GM21528 (cell line): ENCODE results near the gene H2AZ2.
"Not testable (repeated sequence)": the region's sequence is repeated elsewhere in the genome, so short reads cannot be mapped to it uniquely, and the experiment has no call there.

Experiments
- ATAC-seq: cut with Tn5 transposase; IDR thresholded peaks from one replicate; pipeline ENCODE4 v1.9.1; 2021; ENCODE audit warnings: mild to moderate bottlenecking, moderate library complexity; ENCODE audit not compliant: unreplicated experiment, low FRiP score

The H2AZ2 gene

GRCh38 chr7:44871918-44872317, 24.0 kb upstream of the H2AZ2 start:
- ATAC-seq, result not testable (repeated sequence)

DNA sequence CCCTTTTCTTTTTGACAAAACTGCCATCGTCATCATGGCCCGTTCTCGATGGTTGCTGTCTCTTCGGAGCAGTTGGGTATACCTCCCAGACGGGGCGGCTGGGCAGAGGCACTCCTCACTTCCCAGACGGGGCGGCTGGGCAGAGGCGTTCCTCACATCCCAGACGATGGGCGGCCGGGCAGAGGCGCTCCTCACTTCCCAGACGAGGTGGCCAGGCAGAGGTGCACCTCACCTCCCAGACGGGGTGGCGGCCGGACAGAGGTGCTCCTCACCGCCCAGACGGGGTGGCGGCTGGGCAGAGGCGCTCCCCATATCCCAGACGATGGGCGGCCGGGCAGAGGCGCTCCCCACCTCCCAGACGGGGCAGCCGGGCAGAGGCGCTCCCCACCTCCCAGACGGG, 22.9 kb upstream of the H2AZ2 start:
- ATAC-seq, result not testable (repeated sequence)

DNA sequence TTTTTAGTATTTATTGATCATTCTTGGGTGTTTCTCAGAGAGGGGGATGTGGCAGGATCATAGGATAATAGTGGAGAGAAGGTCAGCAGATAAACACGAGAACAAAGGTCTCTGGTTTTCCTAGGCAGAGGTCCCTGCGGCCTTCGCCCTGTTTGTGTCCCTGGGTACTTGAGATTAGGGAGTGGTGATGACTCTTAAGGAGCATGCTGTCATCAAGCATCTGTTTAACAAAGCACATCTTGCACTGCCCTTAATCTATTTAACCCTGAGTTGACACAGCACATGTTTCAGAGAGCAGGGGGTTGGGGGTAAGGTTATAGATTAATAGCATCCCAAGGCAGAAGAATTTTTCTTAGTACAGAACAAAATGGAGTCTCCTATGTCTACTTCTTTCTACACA, 22.4 kb upstream of the H2AZ2 start:
- ATAC-seq, result not testable (repeated sequence)

GRCh38 chr7:44867073-44867995, 19.4 kb upstream of the H2AZ2 start:
- ATAC-seq, result no peak

DNA sequence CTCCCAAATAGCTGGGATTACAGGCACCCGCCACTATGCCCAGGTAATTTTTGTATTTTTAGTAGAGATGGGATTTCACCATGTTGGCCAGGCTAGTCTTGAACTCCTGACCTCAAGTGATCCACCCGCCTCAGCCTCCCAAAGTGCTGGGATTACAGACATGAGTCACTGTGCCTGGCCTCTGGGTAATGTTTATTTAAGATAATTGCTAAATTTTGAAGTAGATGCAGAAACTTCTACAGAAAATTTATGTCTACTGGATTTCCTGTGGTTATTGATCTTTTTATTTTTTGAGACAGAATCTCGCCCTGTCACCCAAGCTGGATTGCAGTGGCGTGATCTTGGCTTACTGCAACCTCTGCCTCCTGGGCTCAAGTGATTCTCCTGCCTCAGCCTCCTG, 14.1 kb upstream of the H2AZ2 start:
- ATAC-seq, result not testable (repeated sequence)

GRCh38 chr7:44858161-44858560, 10.3 kb upstream of the H2AZ2 start:
- ATAC-seq, result no peak

DNA sequence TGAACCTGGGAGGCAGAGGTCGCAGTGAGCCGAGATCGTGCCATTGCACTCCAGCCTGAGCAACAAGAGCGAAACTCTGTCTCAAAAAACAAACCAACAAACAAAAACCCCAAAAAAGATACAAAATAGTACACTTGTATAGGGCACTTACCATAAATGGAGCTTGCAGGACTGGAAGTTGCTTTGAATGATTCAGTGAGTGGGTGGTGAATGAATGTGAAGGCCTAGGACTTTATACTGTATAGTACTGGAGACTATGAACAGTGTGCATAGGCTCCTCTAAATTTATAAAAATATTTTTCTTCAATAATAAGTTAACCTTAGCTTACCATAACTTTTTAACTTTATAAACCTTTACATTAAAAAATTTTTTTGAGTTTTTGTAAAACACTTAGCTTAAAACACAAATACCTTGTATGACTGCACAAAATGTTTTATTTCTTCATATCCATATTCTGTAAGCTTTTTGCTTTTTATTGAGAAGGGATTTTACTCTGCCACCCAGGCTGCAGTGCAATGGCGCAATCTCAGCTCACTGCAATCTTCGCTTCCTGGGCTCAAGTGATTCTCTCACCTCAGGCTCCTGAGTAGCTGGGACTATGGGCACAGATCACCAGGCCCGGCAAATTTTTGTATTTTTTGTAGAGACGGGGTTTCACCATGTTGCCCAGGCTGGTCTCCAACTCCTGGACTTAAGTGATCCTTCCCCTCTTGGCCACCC, 6.9 kb upstream of the H2AZ2 start:
- ATAC-seq, result no peak

GRCh38 chr7:44853391-44853790, 5.5 kb upstream of the H2AZ2 start:
- ATAC-seq, result no peak

- no peak for ATAC-seq
These were observed 4.7 kb upstream of the H2AZ2 start for GRCh38 chr7:44852590-44852989.

GRCh38 chr7:44849885-44850544, 2.1 kb upstream of the H2AZ2 start:
- ATAC-seq, result no peak

DNA sequence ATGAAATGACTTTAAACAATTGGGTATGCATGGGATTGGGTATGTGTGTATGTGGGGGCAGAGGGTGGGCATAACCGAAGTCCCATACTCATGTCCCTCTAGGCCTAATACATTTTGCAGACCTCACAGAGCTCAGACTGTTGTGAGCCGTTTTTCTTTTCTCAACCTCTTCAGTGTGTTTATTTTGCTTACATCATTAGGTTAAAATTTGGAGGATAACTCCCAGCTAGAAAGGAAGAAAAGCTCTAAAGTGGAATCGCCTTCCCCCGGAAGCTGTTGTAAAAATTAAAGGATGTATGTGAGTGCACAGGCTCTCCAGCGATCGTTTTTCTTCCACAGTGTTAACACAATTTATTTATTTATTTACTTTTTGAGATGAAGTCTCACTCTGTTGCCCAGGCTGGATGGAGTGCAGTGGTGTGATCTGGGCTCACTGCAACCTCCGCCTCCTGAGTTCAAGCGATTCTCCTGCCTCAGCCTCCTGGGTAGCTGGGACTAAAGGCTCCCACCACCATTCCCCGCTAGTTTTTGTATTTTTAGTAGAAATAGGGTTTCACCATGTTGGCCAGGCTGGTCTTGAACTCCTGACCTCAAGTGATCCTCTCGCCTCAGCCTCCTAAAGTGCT, 1.5 kb upstream of the H2AZ2 start:
- ATAC-seq, result no peak

DNA sequence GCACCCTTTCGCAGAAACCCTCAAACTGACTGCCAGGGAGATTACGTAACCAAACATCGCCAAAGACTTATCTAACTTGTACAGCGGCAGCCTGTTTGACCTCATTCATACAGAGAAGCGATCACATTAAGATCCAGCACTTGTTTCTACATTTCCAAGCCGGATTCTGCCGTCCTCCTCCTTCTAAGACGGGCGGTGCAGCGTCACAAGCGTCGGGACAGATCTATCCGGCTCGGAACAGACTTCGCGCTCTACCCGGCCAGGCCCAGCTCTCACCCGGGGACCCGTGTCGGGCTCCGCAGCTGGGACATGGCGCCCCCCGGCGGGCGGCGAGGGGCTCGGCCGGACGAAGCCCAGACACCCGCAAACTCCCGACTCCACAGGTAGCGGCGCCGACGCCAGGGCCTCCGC, 373 bp downstream of the H2AZ2 start:
- peak; percentile 75 for ATAC-seq

DNA sequence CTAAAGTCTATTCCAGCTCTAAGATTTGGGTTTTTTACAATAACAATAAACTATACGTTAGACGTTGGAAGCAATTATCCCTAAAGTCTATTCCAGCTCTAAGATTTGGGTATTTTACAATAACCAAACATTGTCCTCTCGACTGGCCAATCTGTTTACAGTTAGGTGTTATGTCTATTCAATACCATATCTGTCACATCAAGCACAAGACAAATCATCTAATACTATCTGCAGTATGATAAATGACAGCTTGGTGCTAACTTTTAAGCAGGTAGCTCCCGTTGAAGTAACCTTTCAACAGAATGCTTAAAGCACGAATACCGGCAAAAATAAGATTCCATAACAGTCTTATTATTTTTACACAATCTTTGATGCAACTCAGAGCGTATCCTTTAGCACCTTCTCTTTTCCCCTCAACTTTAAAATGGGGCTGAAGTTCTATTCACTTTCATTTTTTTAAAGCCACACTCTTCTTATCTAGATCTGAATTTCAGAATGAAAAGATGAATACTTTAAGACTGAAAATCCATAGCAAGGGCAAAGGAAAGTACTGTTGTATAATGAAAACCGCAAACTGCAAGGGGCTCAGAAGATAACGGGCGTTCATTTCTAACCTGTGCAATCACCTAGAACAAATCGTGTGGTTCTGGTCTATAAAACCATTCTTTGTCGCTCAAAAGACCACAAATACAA, 925 bp downstream of the H2AZ2 start:
- ATAC-seq, result no peak

DNA sequence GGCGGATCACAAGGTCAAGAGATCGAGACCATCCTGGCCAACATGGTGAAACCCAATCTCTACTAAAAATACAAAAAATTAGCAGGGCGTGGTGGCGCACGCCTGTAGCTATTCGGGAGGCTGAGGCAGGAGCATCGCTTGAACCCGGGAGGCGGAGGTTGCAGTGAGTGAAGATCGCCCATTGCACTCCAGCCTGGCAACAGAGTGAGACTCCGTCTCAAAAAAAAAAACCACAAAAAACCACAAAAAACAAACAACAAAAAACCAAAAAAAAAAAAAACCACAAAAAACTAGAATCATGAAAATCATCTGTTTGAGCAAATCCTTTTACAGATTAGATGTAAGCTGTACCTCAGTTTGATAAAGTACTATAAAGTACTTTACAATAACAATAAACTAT, 1.5 kb downstream of the H2AZ2 start:
- ATAC-seq, result not testable (repeated sequence)

- ATAC-seq, result no peak
These were observed 2.4 kb downstream of the H2AZ2 start for GRCh38 chr7:44845451-44845850.

DNA sequence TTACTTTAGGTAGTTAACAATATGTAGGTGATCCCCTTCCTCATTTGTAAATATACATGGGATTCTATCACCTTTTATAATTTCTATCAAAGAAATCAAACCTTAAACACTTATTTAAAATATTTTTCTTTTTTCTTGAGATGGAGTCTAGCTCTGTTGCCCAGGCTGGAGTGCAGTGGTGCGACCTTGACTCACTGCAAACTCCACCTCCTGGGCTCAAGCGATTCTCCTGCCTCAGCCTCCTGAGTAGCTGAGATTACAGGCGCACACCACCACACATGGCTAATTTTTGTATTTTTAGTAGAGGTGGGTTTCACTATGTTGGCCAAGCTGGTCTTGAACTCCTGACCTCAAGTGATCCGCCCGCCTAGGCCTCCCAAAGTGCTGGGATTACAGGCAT, 4.4 kb downstream of the H2AZ2 start:
- not testable (repeated sequence) for ATAC-seq

- not testable (repeated sequence) for ATAC-seq
These were observed 5.2 kb downstream of the H2AZ2 start for GRCh38 chr7:44842675-44843074.

DNA sequence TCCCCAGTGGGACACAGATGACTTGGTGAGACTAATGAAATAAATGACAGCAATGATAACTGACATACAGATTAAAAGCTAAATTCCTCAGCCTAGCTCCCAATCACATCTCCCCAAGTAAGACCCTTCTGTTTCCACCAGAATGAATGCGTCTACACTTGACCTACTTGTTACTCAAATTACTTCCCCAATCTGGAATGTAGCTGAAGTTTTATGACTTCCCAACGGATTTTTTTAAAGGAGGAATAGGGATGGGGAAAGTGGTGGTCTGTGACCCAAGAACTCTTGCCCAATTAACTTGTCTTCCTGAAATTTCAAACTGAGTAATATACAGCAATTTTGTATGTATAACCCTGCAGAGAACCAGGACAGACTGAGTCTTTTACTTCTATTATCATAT, 9.1 kb downstream of the H2AZ2 start:
- ATAC-seq, result no peak

DNA sequence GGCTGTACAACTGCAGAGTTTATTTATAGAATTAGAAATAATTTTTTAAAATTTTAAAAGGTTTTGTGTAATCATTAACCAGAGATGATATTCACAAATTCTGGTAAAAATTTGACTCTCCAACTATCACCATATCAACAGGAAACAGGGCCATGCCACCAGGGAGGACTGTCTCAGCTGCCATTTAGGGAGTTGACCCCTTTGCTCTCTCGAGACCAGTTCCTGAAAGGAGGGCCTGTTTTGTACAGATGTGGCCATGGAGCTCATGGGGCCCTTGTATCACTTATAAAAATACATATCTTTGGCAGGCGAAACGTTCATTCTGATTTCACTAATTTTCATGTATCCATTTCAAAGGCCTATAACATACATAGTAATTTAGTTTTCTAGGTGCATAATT, 20.3 kb downstream of the H2AZ2 start:
- ATAC-seq, result no peak

- ATAC-seq, result no peak
These were observed 22.9 kb downstream of the H2AZ2 start for GRCh38 chr7:44824894-44825526.
